A673 (cell line): ENCODE results near the gene IDH2. TPM values are rescaled to one million over a fixed set of nuclear protein-coding genes. Genes with fewer than 3 reads are reported as not detected.

Source experiments
- BruUV-seq: library from RNA; stranded (reverse); fragments of 400-500 nt; replicated peaks from 2 replicates; lab custom pipeline; 2021; lab: Mats Ljungman, UMichigan
- CTCF ChIA-PET: fragments of 300-600 bp; sonication (Branson Sonifier 250); formaldehyde crosslinking; loops from one replicate; lab custom pipeline; 2022; ENCODE audit warnings: antibody characterized with exemption; lab: Charles Lee
- POLR2A ChIA-PET: fragments of 300-600 bp; sonication (Branson Sonifier 250); formaldehyde crosslinking; loops from one replicate; lab custom pipeline; 2022; ENCODE audit warnings: antibody characterized with exemption; ENCODE audit not compliant: low non-redundant PET; lab: Charles Lee
- DNase-seq: peaks from one replicate; pipeline ENCODE4 v3.0.0-alpha.2; 2015; ENCODE audit warnings: low spot score
- H3K27ac ChIP-seq: fragments of 200-600 bp; sonication (generic); 2 replicates; pipeline ENCODE4 v1.5.1; 2016; ENCODE audit warnings: mixed run types, low read depth, mild to moderate bottlenecking, mixed read lengths, antibody characterized with exemption, low read length; ENCODE audit not compliant: poor library complexity, severe bottlenecking
- H3K27me3 ChIP-seq: fragments of 200-600 bp; sonication (generic); replicated peaks from 2 replicates; pipeline ENCODE4 v1.6.1; 2017; ENCODE audit warnings: mixed run types, low read depth, mild to moderate bottlenecking, mixed read lengths, antibody characterized with exemption, low read length; ENCODE audit not compliant: insufficient read depth, poor library complexity
- H3K36me3 ChIP-seq: fragments of 200-600 bp; sonication (generic); 2 replicates; pipeline ENCODE4 v1.6.1; 2016; ENCODE audit warnings: mixed run types, mild to moderate bottlenecking, mixed read lengths, antibody characterized with exemption, low read length; ENCODE audit not compliant: insufficient read depth, poor library complexity, severe bottlenecking
- H3K4me1 ChIP-seq: fragments of 200-600 bp; sonication (generic); 2 replicates; pipeline ENCODE4 v1.6.1; 2017; ENCODE audit warnings: mixed run types, mild to moderate bottlenecking, mixed read lengths, antibody characterized with exemption, low read length; ENCODE audit not compliant: insufficient read depth, poor library complexity, severe bottlenecking
- H3K4me3 ChIP-seq: fragments of 200-600 bp; sonication (generic); 2 replicates; pipeline ENCODE4 v1.5.1; 2016; ENCODE audit warnings: low read depth, mixed run types, mild to moderate bottlenecking, mixed read lengths, low read length; ENCODE audit not compliant: poor library complexity, severe bottlenecking
- H3K9me3 ChIP-seq: fragments of 200-600 bp; sonication (generic); 2 replicates; pipeline ENCODE4 v1.6.1; 2016; ENCODE audit warnings: mixed run types, low read depth, mild to moderate bottlenecking, mixed read lengths, antibody characterized with exemption, low read length; ENCODE audit not compliant: poor library complexity, severe bottlenecking
- EZH2 ChIP-seq: fragments of 200-600 bp; sonication (generic); IDR thresholded peaks from 2 replicates; pipeline ENCODE4 v1.6.1; 2017; ENCODE audit warnings: borderline replicate concordance, low read depth, mild to moderate bottlenecking, mixed read lengths, antibody characterized with exemption, low read length; ENCODE audit not compliant: poor library complexity, severe bottlenecking
- intact Hi-C: fragments of 100-400 bp; cut with micrococcal nuclease; formaldehyde crosslinking; loops from one replicate; pipeline ENCODE4 v1.10.0; 2022; ENCODE audit not compliant: unreplicated experiment
- total RNA-seq: library from RNA; stranded (reverse); gene quantifications from 2 replicates; pipeline ENCODE4 v1.2.3, GENCODE V29; 2021
- TF ChIP-seq, protein P1 (sequence below): fragments of 300-800, 200-600 bp; sonication (generic); conservative IDR thresholded peaks from 2 replicates; pipeline ENCODE4 v1.5.1; 2017; ENCODE audit warnings: low read depth, mild to moderate bottlenecking, antibody characterized with exemption, low read length, moderate library complexity, mixed read lengths

The IDH2 gene
- total RNA-seq, 1 experiment from 2014 or later, result 99.0 TPM

- Histone ChIP-seq H3K4me1 (peaks cover 5% of the 10 kb centered on the region), H3K27ac (no peak overlapping the region), H3K36me3 (no peaks in the 10 kb centered on the region), H3K4me3 (no peak overlapping the region), H3K27me3 (no peaks in the 10 kb centered on the region), H3K9me3 (no peaks in the 10 kb centered on the region)
- CTCF ChIA-PET, result no interaction called here
- no peak for TF ChIP-seq EZH2
- TF ChIP-seq, protein P1, sequence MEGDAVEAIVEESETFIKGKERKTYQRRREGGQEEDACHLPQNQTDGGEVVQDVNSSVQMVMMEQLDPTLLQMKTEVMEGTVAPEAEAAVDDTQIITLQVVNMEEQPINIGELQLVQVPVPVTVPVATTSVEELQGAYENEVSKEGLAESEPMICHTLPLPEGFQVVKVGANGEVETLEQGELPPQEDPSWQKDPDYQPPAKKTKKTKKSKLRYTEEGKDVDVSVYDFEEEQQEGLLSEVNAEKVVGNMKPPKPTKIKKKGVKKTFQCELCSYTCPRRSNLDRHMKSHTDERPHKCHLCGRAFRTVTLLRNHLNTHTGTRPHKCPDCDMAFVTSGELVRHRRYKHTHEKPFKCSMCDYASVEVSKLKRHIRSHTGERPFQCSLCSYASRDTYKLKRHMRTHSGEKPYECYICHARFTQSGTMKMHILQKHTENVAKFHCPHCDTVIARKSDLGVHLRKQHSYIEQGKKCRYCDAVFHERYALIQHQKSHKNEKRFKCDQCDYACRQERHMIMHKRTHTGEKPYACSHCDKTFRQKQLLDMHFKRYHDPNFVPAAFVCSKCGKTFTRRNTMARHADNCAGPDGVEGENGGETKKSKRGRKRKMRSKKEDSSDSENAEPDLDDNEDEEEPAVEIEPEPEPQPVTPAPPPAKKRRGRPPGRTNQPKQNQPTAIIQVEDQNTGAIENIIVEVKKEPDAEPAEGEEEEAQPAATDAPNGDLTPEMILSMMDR, result no peak
- no peak for DNase-seq
- POLR2A ChIA-PET, result no interaction called here
- intact Hi-C loops, result no loop called here
- no TSS peak for BruUV-seq
Observed at GRCh38 chr15:90042766-90043529, 59.3 kb downstream of the IDH2 start.

- intact Hi-C loops, result no loop called here
- ChIA-PET CTCF (no interaction called here), POLR2A (no interaction called here)
- no peaks in the 10 kb centered on the region for H3K36me3 ChIP-seq
- H3K27ac ChIP-seq, result no peak overlapping the region
- TF ChIP-seq EZH2, result no peak
- H3K4me3 ChIP-seq, result no peak overlapping the region
- peaks cover 7% of the 10 kb centered on the region for H3K4me1 ChIP-seq
- no peak for DNase-seq
- BruUV-seq, result no TSS peak
- H3K9me3 ChIP-seq, result no peaks in the 10 kb centered on the region
- H3K27me3 ChIP-seq, result no peaks in the 10 kb centered on the region
Observed at GRCh38 chr15:90042356-90042755, 59.9 kb downstream of the IDH2 start.

DNA sequence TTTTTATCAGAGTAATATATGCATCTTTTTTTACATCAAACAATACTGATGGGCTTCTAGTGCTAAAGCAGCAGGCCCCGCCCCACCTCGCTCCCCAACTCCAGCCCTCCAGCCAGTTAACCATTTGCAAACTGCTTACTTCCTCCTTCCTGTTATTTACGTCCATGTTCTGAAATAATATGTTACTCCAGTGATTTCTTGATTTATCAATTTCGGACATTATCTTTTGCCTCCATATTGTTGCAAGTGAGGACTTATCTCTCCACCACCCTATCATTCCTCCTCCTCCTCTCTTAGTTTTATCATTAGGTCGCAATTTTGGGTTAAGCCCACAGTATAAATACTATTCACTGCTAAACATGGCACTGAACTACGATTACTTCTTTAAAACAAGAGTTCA lies 61.6 kb downstream of the IDH2 start:
- intact Hi-C loops, result no loop called here
- no peak for DNase-seq
- no peaks in the 10 kb centered on the region for H3K36me3 ChIP-seq
- no peaks in the 10 kb centered on the region for H3K27me3 ChIP-seq
- H3K9me3 ChIP-seq, result no peaks in the 10 kb centered on the region
- no peak overlapping the region for H3K4me3 ChIP-seq
- TF ChIP-seq EZH2, result no peak
- TF ChIP-seq, protein P1, result no peak
- BruUV-seq, result no TSS peak
- no peak overlapping the region for H3K27ac ChIP-seq
- H3K4me1 ChIP-seq, result peaks cover 7% of the 10 kb centered on the region
- CTCF ChIA-PET, result no interaction called here
- POLR2A ChIA-PET, result no interaction called here

DNA sequence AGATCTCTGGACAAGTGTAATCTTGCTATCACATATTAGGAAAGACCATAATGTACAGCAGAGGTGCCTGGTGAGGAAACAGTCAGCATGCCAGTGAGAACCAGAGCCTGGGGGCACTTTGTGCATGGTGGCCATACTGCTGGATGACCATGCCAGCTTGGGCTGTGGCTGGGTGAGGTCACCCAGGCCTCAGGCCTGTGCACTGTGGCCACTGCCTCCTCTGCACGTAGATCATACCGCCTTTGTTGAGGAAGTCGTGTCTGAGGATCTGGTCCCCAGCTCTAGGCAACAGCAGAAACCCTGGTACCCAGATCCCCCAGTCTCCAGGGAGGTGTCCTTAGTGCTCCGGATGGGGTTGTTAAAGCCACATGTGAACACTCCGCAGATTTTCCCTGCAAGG lies 62.3 kb downstream of the IDH2 start:
- TF ChIP-seq, protein P1, result no peak
- no peak for TF ChIP-seq EZH2
- ChIA-PET POLR2A (no interaction called here), CTCF (no interaction called here)
- Histone ChIP-seq H3K36me3 (no peaks in the 10 kb centered on the region), H3K4me3 (no peak overlapping the region), H3K27ac (no peak overlapping the region), H3K27me3 (no peaks in the 10 kb centered on the region), H3K9me3 (no peaks in the 10 kb centered on the region), H3K4me1 (peaks cover 13% of the 10 kb centered on the region)
- no TSS peak for BruUV-seq
- intact Hi-C loops, result no loop called here
- DNase-seq, result no peak
